ENCODE results near the gene SMIM12.

GRCh38 chr1:34864759-34865158 is 5.2 kb upstream of the SMIM12 start:
- no peak for TF ChIP-seq CTCF (IDR thresholded peaks at IDR 0.05; ENCODE audit: poor library complexity, severe bottlenecking)
- no peak for TF ChIP-seq TAF1 (IDR thresholded peaks at IDR 0.05; ENCODE audit: low read depth)
- TF ChIP-seq EZH2 (IDR thresholded peaks at IDR 0.05; ENCODE audit: borderline replicate concordance, insufficient read depth, low read length, poor library complexity, severe bottlenecking), result no peak
- TF ChIP-seq EP300 (conservative IDR thresholded peaks at IDR 0.05; ENCODE audit: poor library complexity, severe bottlenecking), result no peak
- no peak for TF ChIP-seq REST (IDR thresholded peaks at IDR 0.05; ENCODE audit: borderline replicate concordance)
- TF ChIP-seq SMC3 (conservative IDR thresholded peaks at IDR 0.05; ENCODE audit: poor library complexity), result no peak
- TF ChIP-seq MXI1 (conservative IDR thresholded peaks at IDR 0.05; ENCODE audit: poor library complexity, severe bottlenecking), result no peak
- TF ChIP-seq POLR2AphosphoS5 (IDR thresholded peaks at IDR 0.05), result no peak
- no peak for TF ChIP-seq RAD21 (conservative IDR thresholded peaks at IDR 0.05)

Data from neural cell (in vitro differentiated cells).